DMS153 treated with DMSO at 0.1 percent for 48 hours (cell line): ENCODE measurements around the gene KLHL29.
A peak's percentile ranks its signal among the peaks of the same experiment; 100 is the strongest.

Experiments
- DNase-seq: peaks from one replicate; lab custom pipeline; 2025; ENCODE audit not compliant: unreplicated experiment; lab: John Stamatoyannopoulos, UW

The KLHL29 gene

GRCh38 chr2:23664066-23664788 lies 279.2 kb downstream of the KLHL29 start:
- no peak for DNase-seq

- DNase-seq = no peak
Measured at GRCh38 chr2:23666241-23666979, 281.4 kb downstream of the KLHL29 start.

GRCh38 chr2:23666980-23667357 lies 282.0 kb downstream of the KLHL29 start:
- no peak for DNase-seq

- no peak for DNase-seq
Measured at GRCh38 chr2:23668756-23669304, 283.9 kb downstream of the KLHL29 start.

- DNase-seq = peak; percentile 34
Measured at GRCh38 chr2:23669413-23670244, 284.6 kb downstream of the KLHL29 start.

- no peak for DNase-seq
Measured at GRCh38 chr2:23670245-23670592, 285.2 kb downstream of the KLHL29 start.

- no peak for DNase-seq
Measured at GRCh38 chr2:23673082-23673481, 288.1 kb downstream of the KLHL29 start.

- no peak for DNase-seq
Measured at GRCh38 chr2:23673830-23674679, 289.1 kb downstream of the KLHL29 start.

GRCh38 chr2:23675506-23675905 lies 290.5 kb downstream of the KLHL29 start:
- DNase-seq = no peak

- no peak for DNase-seq
Measured at GRCh38 chr2:23677836-23678235, 292.9 kb downstream of the KLHL29 start.

GRCh38 chr2:23679044-23679443 lies 294.1 kb downstream of the KLHL29 start:
- DNase-seq = no peak

- DNase-seq = no peak
Measured at GRCh38 chr2:23680951-23681350, 296.0 kb downstream of the KLHL29 start.

- no peak for DNase-seq
Measured at GRCh38 chr2:23681356-23682140, 296.6 kb downstream of the KLHL29 start.

GRCh38 chr2:23682481-23682880 lies 297.5 kb downstream of the KLHL29 start:
- DNase-seq = no peak

- DNase-seq = no peak
Measured at GRCh38 chr2:23683001-23683400, 298.0 kb downstream of the KLHL29 start.

GRCh38 chr2:23684395-23685176 lies 299.6 kb downstream of the KLHL29 start:
- DNase-seq = no peak

- no peak for DNase-seq
Measured at GRCh38 chr2:23685181-23685580, 300.2 kb downstream of the KLHL29 start.

GRCh38 chr2:23685706-23686105 lies 300.7 kb downstream of the KLHL29 start:
- no peak for DNase-seq

- no peak for DNase-seq
Measured at GRCh38 chr2:23686405-23687029, 301.5 kb downstream of the KLHL29 start.
